ENCODE measurements around the gene UBE2QL1. TPM values are rescaled to one million over a fixed set of nuclear protein-coding genes. Genes with fewer than 3 reads are reported as not detected.

UBE2QL1 gene
- total and polyA plus RNA-seq, 2 of the 8 experiments (the other 6 are each of a cell fraction or from before 2014, with no cell fraction given) = 0.43 to 0.65 TPM

DNA sequence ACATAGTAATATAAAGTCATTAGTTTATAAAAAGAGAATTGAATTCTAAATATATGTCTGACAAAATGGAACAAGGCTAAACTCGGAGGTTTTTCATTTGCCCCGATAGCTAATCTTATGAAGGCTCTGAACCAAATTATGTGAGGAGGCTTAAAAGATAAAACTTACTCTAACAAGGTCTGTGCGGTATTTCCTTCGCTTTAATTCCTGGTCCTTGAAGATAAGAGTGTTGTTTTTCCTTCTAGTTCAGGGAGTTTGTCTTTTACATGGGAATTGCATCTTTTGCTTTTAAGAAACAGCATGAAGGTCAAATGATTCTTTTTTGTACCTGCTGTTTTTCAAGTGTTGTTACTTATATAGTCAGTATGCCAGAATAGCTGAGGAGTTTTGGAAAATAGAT lies 68.2 kb downstream of the UBE2QL1 start:
- H2AFZ ChIP-seq (ENCODE audit: low read length) = no peak overlapping the region
- no peak for TF ChIP-seq BRCA1 (IDR thresholded peaks at IDR 0.05; ENCODE audit: low read depth, low read length)
- TF ChIP-seq EZH2 (IDR thresholded peaks at IDR 0.05; ENCODE audit: low read depth, low read length, severe bottlenecking) = no peak
- no peak for TF ChIP-seq KDM4A (IDR thresholded peaks at IDR 0.05; ENCODE audit: low read depth, low read length, severe bottlenecking)
- no peak for TF ChIP-seq MAFK (IDR thresholded peaks at IDR 0.05; ENCODE audit: low read depth, low read length)
- TF ChIP-seq SUZ12 (IDR thresholded peaks at IDR 0.05; ENCODE audit: low read length) = no peak
- no peak for TF ChIP-seq KDM5A (IDR thresholded peaks at IDR 0.05; ENCODE audit: low read length)
- TF ChIP-seq, protein P1, sequence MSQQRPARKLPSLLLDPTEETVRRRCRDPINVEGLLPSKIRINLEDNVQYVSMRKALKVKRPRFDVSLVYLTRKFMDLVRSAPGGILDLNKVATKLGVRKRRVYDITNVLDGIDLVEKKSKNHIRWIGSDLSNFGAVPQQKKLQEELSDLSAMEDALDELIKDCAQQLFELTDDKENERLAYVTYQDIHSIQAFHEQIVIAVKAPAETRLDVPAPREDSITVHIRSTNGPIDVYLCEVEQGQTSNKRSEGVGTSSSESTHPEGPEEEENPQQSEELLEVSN (IDR thresholded peaks at IDR 0.05) = no peak
- TF ChIP-seq HDAC2 (IDR thresholded peaks at IDR 0.05; ENCODE audit: borderline replicate concordance in 1 of 2, low read depth in 2 of 2, low read length in 2 of 2) = no peak
- no peak for TF ChIP-seq HDAC6 (IDR thresholded peaks at IDR 0.05; ENCODE audit: low read depth, low read length)
- no peak for TF ChIP-seq SIX5 (IDR thresholded peaks at IDR 0.05; ENCODE audit: low read depth, low read length)
- TF ChIP-seq CEBPB (IDR thresholded peaks at IDR 0.05; ENCODE audit: low read depth, low read length) = no peak
- TF ChIP-seq, protein P2, sequence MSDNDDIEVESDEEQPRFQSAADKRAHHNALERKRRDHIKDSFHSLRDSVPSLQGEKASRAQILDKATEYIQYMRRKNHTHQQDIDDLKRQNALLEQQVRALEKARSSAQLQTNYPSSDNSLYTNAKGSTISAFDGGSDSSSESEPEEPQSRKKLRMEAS (IDR thresholded peaks at IDR 0.05) = no peak
- no peak for TF ChIP-seq TAF1 (IDR thresholded peaks at IDR 0.05; ENCODE audit: low read depth, low read length)
- no peak for TF ChIP-seq YY1 (IDR thresholded peaks at IDR 0.05; ENCODE audit: low read depth, low read length)
- no peak for TF ChIP-seq NRF1 (IDR thresholded peaks at IDR 0.05; ENCODE audit: low read depth, low read length)

More for the DNA sequence above, 68.2 kb downstream of the UBE2QL1 start:
- FAIRE-seq (no peak), DNase-seq (ENCODE audit: low read depth in 1 of 2, low spot score in 2 of 2) (no peak)
- H3K36me3 ChIP-seq (ENCODE audit: control insufficient read depth in 2 of 4, insufficient read depth in 4 of 4, low read length in 3 of 4) = no peaks in the 10 kb centered on the region
- no peak overlapping the region for H3K56ac ChIP-seq (replicated peaks; ENCODE audit: insufficient read length, low read depth, low read length)
- H2BK12ac ChIP-seq (ENCODE audit: low read depth, low read length) = no peak overlapping the region
- no peaks in the 10 kb centered on the region for H3K23me2 ChIP-seq (ENCODE audit: low read depth, low read length)
- H3K9ac ChIP-seq (replicated peaks in 1 of 4; ENCODE audit: extremely low read depth in 1 of 4, low read depth in 3 of 4, low read length in 3 of 4) = no peak overlapping the region
- POLR2A ChIA-PET (ENCODE audit: partially characterized antibody) = no interaction called here
- H4K91ac ChIP-seq (replicated peaks; ENCODE audit: insufficient read length, low read length) = no peak overlapping the region
- no peak overlapping the region for H3K18ac ChIP-seq (ENCODE audit: extremely low read depth, low read length)
- H3K23ac ChIP-seq (ENCODE audit: insufficient read length) = no peak overlapping the region
- no peaks in the 10 kb centered on the region for H4K20me1 ChIP-seq (replicated peaks in 1 of 2; ENCODE audit: control insufficient read depth in 1 of 2, insufficient read depth in 2 of 2, low read length in 2 of 2)
- no peak overlapping the region for H2BK20ac ChIP-seq (ENCODE audit: low read length)
- H3K9me3 ChIP-seq (ENCODE audit: insufficient read depth in 2 of 2, low read depth in 1 of 2, low read length in 1 of 2) = no peaks in the 10 kb centered on the region
- H3K79me1 ChIP-seq (ENCODE audit: low read depth, low read length) = no peaks in the 10 kb centered on the region
- no peak overlapping the region for H3K14ac ChIP-seq (ENCODE audit: insufficient read length)
- no peaks in the 10 kb centered on the region for H3K27me3 ChIP-seq (replicated peaks in 1 of 4; ENCODE audit: control insufficient read depth in 3 of 4, extremely low read depth in 1 of 4, insufficient read depth in 3 of 4, low read length in 3 of 4)
- no peaks in the 10 kb centered on the region for H3K79me2 ChIP-seq (ENCODE audit: control insufficient read depth in 1 of 2, insufficient read depth in 2 of 2, low read length in 2 of 2)
- no peak overlapping the region for H2BK5ac ChIP-seq (ENCODE audit: low read depth, low read length)
- H3K4me2 ChIP-seq (ENCODE audit: insufficient read depth in 1 of 2, low read depth in 2 of 2, low read length in 2 of 2) = no peak overlapping the region
- H3K4ac ChIP-seq (replicated peaks; ENCODE audit: insufficient read length, low read depth, low read length) = no peak overlapping the region
- H3K4me1 ChIP-seq (replicated peaks in 1 of 4; ENCODE audit: control insufficient read depth in 3 of 4, insufficient read depth in 4 of 4, low read length in 3 of 4) = no peaks in the 10 kb centered on the region; a peak in 1 of 7 replicates
- no peak overlapping the region for H2AK5ac ChIP-seq (ENCODE audit: low read depth, low read length)
- no peak overlapping the region for H2BK15ac ChIP-seq (ENCODE audit: low read length)
- H2BK120ac ChIP-seq (replicated peaks; ENCODE audit: low read depth, low read length) = no peak overlapping the region
- no peak overlapping the region for H4K5ac ChIP-seq (ENCODE audit: insufficient read length, low read depth, low read length)
- no peak overlapping the region for H4K8ac ChIP-seq (ENCODE audit: extremely low read depth, insufficient read depth, low read length)
- CTCF ChIA-PET (ENCODE audit: partially characterized antibody) = no interaction called here
- 96% methylated on average over 4 of the region's 4 CpGs; no CpG with 5 or more reads in 1 of the 2 experiments for WGBS, 2 experiments (ENCODE audit: extremely low coverage in 1 of 2, insufficient coverage in 1 of 2, insufficient read length in 1 of 2, insufficient replicate concordance in 2 of 2, low coverage in 1 of 2, low lambda C conversion rate in 2 of 2, missing lambda C conversion rate in 1 of 2)
- no peak overlapping the region for H3K27ac ChIP-seq (ENCODE audit: low read depth, low read length)
- H3K4me3 ChIP-seq (ENCODE audit: extremely low read depth in 1 of 4, insufficient read depth in 2 of 4, low read depth in 3 of 4, low read length in 4 of 4) = no peak overlapping the region

All from H1 (cell line).